ENCODE measurements around the gene EGLN3. TPM values are rescaled to one million over a fixed set of nuclear protein-coding genes. Genes with fewer than 3 reads are reported as not detected.

EGLN3 gene
- polyA plus RNA-seq, 4 donors: 9.1 to 29.4 (median 15.7) TPM

- DNase-seq (ENCODE audit: low read depth in 4 of 4, low spot score in 3 of 4): no peak
These were observed 70.5 kb downstream of the EGLN3 start for GRCh38 chr14:33880330-33880729.

GRCh38 chr14:33879684-33880286, 71.1 kb downstream of the EGLN3 start:
- no peak for DNase-seq (ENCODE audit: low read depth in 4 of 4, low spot score in 3 of 4)

- no peak for DNase-seq (ENCODE audit: low read depth in 4 of 4, low spot score in 3 of 4)
These were observed 74.6 kb downstream of the EGLN3 start for GRCh38 chr14:33876274-33876673.

Measured in left renal pelvis (tissue), 4 donors.